H9 (cell line): ENCODE data around the gene MPL. TPM values are rescaled to one million over a fixed set of nuclear protein-coding genes. Genes with fewer than 3 reads are reported as not detected.
A peak's percentile ranks its signal among the peaks of the same experiment; 100 is the strongest.

Experiments
- DNase-seq: peaks from one replicate; pipeline ENCODE4 v3.0.0-alpha.2; 2017
- H2AFZ ChIP-seq: one replicate; pipeline ENCODE4 v1.6.1; 2013; ENCODE audit warnings: mild to moderate bottlenecking, low read length, control low read depth, moderate library complexity
- H2AK5ac ChIP-seq: 2 replicates; pipeline ENCODE4 v1.6.1; 2013; ENCODE audit warnings: low read length, control low read depth, mixed read lengths; ENCODE audit not compliant: insufficient read length
- H2BK120ac ChIP-seq: one replicate; pipeline ENCODE4 v1.6.1; 2013; ENCODE audit warnings: low read depth, mild to moderate bottlenecking, low read length, control low read depth, inconsistent platforms; ENCODE audit not compliant: poor library complexity, severe bottlenecking
- H2BK12ac ChIP-seq: 2 replicates; pipeline ENCODE4 v1.6.1; 2013; ENCODE audit warnings: low read length, control low read depth, mixed read lengths, low read depth; ENCODE audit not compliant: insufficient read length
- H2BK15ac ChIP-seq: 2 replicates; pipeline ENCODE4 v1.6.1; 2013; ENCODE audit warnings: low read depth, low read length, control low read depth
- H2BK20ac ChIP-seq: one replicate; pipeline ENCODE4 v1.6.1; 2013; ENCODE audit warnings: low read depth, mild to moderate bottlenecking, low read length, control low read depth, inconsistent platforms; ENCODE audit not compliant: poor library complexity, severe bottlenecking
- H2BK5ac ChIP-seq: 2 replicates; pipeline ENCODE4 v1.6.1; 2013; ENCODE audit warnings: low read length, control low read depth, mixed read lengths; ENCODE audit not compliant: insufficient read length
- H3K14ac ChIP-seq: 2 replicates; pipeline ENCODE4 v1.6.1; 2013; ENCODE audit warnings: low read length, control low read depth; ENCODE audit not compliant: insufficient read depth
- H3K18ac ChIP-seq: 2 replicates; pipeline ENCODE4 v1.6.1; 2013; ENCODE audit warnings: low read depth, mild to moderate bottlenecking, mixed read lengths, low read length, control low read depth; ENCODE audit not compliant: insufficient read length
- H3K23ac ChIP-seq: 2 replicates; pipeline ENCODE4 v1.6.1; 2013; ENCODE audit warnings: low read length, control low read depth, mixed read lengths, low read depth; ENCODE audit not compliant: insufficient read length
- H3K23me2 ChIP-seq: 2 replicates; pipeline ENCODE4 v1.6.1; 2013; ENCODE audit warnings: low read depth, mild to moderate bottlenecking, mixed read lengths, low read length, control low read depth; ENCODE audit not compliant: insufficient read length, poor library complexity, severe bottlenecking
- H3K27ac ChIP-seq: 2 replicates; pipeline ENCODE4 v1.5.1; 2013; ENCODE audit warnings: low read length, control low read depth, mixed read lengths, low read depth; ENCODE audit not compliant: insufficient read length
- H3K27me3 ChIP-seq: 2 replicates; pipeline ENCODE4 v1.6.1; 2013; ENCODE audit warnings: low read length, control low read depth, inconsistent platforms; ENCODE audit not compliant: insufficient read depth
- H3K4ac ChIP-seq: 2 replicates; pipeline ENCODE4 v1.6.1; 2013; ENCODE audit warnings: low read depth, mild to moderate bottlenecking, control low read depth, inconsistent platforms, low read length, moderate library complexity
- H3K4me1 ChIP-seq: 2 replicates; pipeline ENCODE4 v1.6.1; 2013; ENCODE audit warnings: low read length, control low read depth, inconsistent platforms; ENCODE audit not compliant: insufficient read depth
- H3K4me2 ChIP-seq: 2 replicates; pipeline ENCODE4 v1.6.1; 2013; ENCODE audit warnings: low read length, control low read depth, mixed read lengths; ENCODE audit not compliant: insufficient read length, insufficient read depth
- H3K56ac ChIP-seq: 2 replicates; pipeline ENCODE4 v1.6.1; 2013; ENCODE audit warnings: low read depth, mild to moderate bottlenecking, mixed read lengths, low read length, control low read depth; ENCODE audit not compliant: insufficient read length
- H3K79me1 ChIP-seq: 2 replicates; pipeline ENCODE4 v1.6.1; 2013; ENCODE audit warnings: low read depth, mild to moderate bottlenecking, moderate library complexity, low read length, control low read depth, inconsistent platforms; ENCODE audit not compliant: insufficient read depth, poor library complexity, severe bottlenecking
- H3K79me2 ChIP-seq: 2 replicates; pipeline ENCODE4 v1.6.1; 2013; ENCODE audit warnings: low read length, control low read depth, inconsistent platforms; ENCODE audit not compliant: insufficient read depth
- H3K9ac ChIP-seq: 2 replicates; pipeline ENCODE4 v1.6.1; 2013; ENCODE audit warnings: low read length, control low read depth, mixed read lengths; ENCODE audit not compliant: insufficient read length; ENCODE audit errors: extremely low read depth
- H3K9me3 ChIP-seq: one replicate; pipeline ENCODE4 v1.6.1; 2013; ENCODE audit warnings: low read depth, low read length, inconsistent platforms; ENCODE audit not compliant: control insufficient read depth
- H3T11ph ChIP-seq: one replicate; pipeline ENCODE4 v1.6.1; 2013; ENCODE audit warnings: mild to moderate bottlenecking, low read length, control low read depth, inconsistent platforms
- H4K20me1 ChIP-seq: one replicate; pipeline ENCODE4 v1.6.1; 2013; ENCODE audit not compliant: control insufficient read depth, insufficient read length, insufficient read depth
- H4K5ac ChIP-seq: 2 replicates; pipeline ENCODE4 v1.6.1; 2013; ENCODE audit warnings: low read depth, mild to moderate bottlenecking, mixed read lengths, low read length, control low read depth; ENCODE audit not compliant: insufficient read length
- H4K8ac ChIP-seq: replicated peaks from 2 replicates; pipeline ENCODE4 v1.6.1; 2013; ENCODE audit warnings: low read length, control low read depth, mixed read lengths, low read depth; ENCODE audit not compliant: insufficient read length
- H4K91ac ChIP-seq: 2 replicates; pipeline ENCODE4 v1.6.1; 2013; ENCODE audit warnings: low read depth, mild to moderate bottlenecking, moderate library complexity, mixed read lengths, low read length, control low read depth; ENCODE audit not compliant: insufficient read length
- H3K27ac Mint-ChIP-seq, 3 experiments: 2 replicates in 2 of 3; 3 replicates in 1 of 3; pipeline ENCODE4 v1.8.0; 2020 to 2021; ENCODE audit warnings: mixed read lengths in 3 of 3, mild to moderate bottlenecking in 1 of 3, moderate library complexity in 1 of 3
- H3K27me3 Mint-ChIP-seq: 2 replicates; pipeline ENCODE4 v1.8.0; 2021; ENCODE audit warnings: low read depth, mild to moderate bottlenecking, moderate library complexity, mixed read lengths
- H3K36me3 Mint-ChIP-seq, 3 experiments: 2 replicates in 2 of 3; 3 replicates in 1 of 3; pipeline ENCODE4 v1.8.0; 2020 to 2021; ENCODE audit warnings: low read depth in 3 of 3, mixed read lengths in 3 of 3; ENCODE audit not compliant: insufficient read depth in 1 of 3
- H3K4me1 Mint-ChIP-seq, 2 experiments: 2 replicates each; pipeline ENCODE4 v1.8.0; 2020; ENCODE audit warnings: mixed read lengths in 2 of 2
- H3K4me3 Mint-ChIP-seq, 2 experiments: 2 replicates in 1 of 2; 3 replicates in 1 of 2; pipeline ENCODE4 v1.8.0; 2020 to 2021; ENCODE audit warnings: mild to moderate bottlenecking in 2 of 2, mixed read lengths in 2 of 2, moderate library complexity in 1 of 2
- H3K9me3 Mint-ChIP-seq, 2 experiments: 2 replicates in 1 of 2; 3 replicates in 1 of 2; pipeline ENCODE4 v1.8.0; 2020; ENCODE audit warnings: mild to moderate bottlenecking in 2 of 2, mixed read lengths in 2 of 2, moderate library complexity in 1 of 2
- CTCF ChIP-seq: fragments of 200-600 bp; sonication (generic); conservative IDR thresholded peaks from 3 replicates; pipeline ENCODE4 v1.8.0; 2021; ENCODE audit warnings: antibody characterized with exemption, mild to moderate bottlenecking
- WGBS: extraction: QIAGEN DNeasy Blood & Tissue Kit; methylation state at CpG from one replicate; pipeline ENCODE4 v1.1.7; 2013; ENCODE audit warnings: missing lambda C conversion rate, low lambda C conversion rate, mixed read lengths; ENCODE audit not compliant: insufficient read length; ENCODE audit errors: extremely low coverage; 5-methylcytosine and 5-hydroxymethylcytosine counted together
- total RNA-seq: library from RNA; stranded (reverse); gene quantifications from 2 replicates; pipeline ENCODE4 v1.2.1, GENCODE V29; 2021

The MPL gene
- total RNA-seq, 1 experiment from 2014 or later, result not detected

- Mint-ChIP-seq H3K27ac (peak overlapping the region in 1 of 3 experiments; percentile 73; a peak in 1 of 7 replicates), H3K4me3 (no peak overlapping the region), H3K27me3 (peaks cover 19% of the 10 kb centered on the region), H3K4me1 (peaks cover 6 to 8% of the 10 kb centered on the region in 2 experiments; a peak in 3 of 4 replicates), H3K36me3 (no peaks in the 10 kb centered on the region; a peak in 1 of 7 replicates), H3K9me3 (no peaks in the 10 kb centered on the region)
- Histone ChIP-seq H3K14ac (no peak overlapping the region), H3K18ac (no peak overlapping the region), H3K23ac (no peak overlapping the region), H2AK5ac (no peak overlapping the region), H3K9me3 (no peaks in the 10 kb centered on the region), H2BK5ac (no peak overlapping the region), H3K4me2 (no peak overlapping the region), H4K5ac (no peak overlapping the region), H2BK15ac (no peak overlapping the region), H3K4ac (no peak overlapping the region), H3K4me1 (no peaks in the 10 kb centered on the region), H2AFZ (no peak overlapping the region), H3K27me3 (no peaks in the 10 kb centered on the region), H2BK20ac (no peak overlapping the region), H2BK12ac (no peak overlapping the region), H3K9ac (no peak overlapping the region), H3K23me2 (no peaks in the 10 kb centered on the region), H3K79me2 (no peaks in the 10 kb centered on the region), H3K79me1 (no peaks in the 10 kb centered on the region), H4K20me1 (no peaks in the 10 kb centered on the region), H3T11ph (no peak overlapping the region), H4K8ac (no peak overlapping the region), H3K27ac (no peak overlapping the region), H2BK120ac (no peak overlapping the region), H3K56ac (no peak overlapping the region), H4K91ac (no peak overlapping the region)
- TF ChIP-seq CTCF, result no peak
- DNase-seq, result no peak
- no CpG with 5 or more reads among the region's 20 CpGs for WGBS
These were observed 28.8 kb upstream of the MPL start for GRCh38 chr1:43308635-43309404.
